Suprapubic skin (tissue), 4 donors: ENCODE results near the gene DMRTC2. TPM values are rescaled to one million over a fixed set of nuclear protein-coding genes. Genes with fewer than 3 reads are reported as not detected.

Experiments
- DNase-seq, 2 donors: peaks; one replicate each; pipeline ENCODE4 v3.0.0-alpha.2; 2019; ENCODE audit warnings: low spot score in 2 of 2
- H3K27ac ChIP-seq: fragments of 200-600 bp; sonication (generic); one replicate; pipeline ENCODE4 v1.5.1; 2019
- H3K27me3 ChIP-seq: fragments of 200-600 bp; sonication (generic); one replicate; pipeline ENCODE4 v1.5.1; 2019
- H3K36me3 ChIP-seq: fragments of 200-600 bp; sonication (generic); one replicate; pipeline ENCODE4 v1.5.1; 2019
- H3K4me1 ChIP-seq: fragments of 200-600 bp; sonication (generic); one replicate; pipeline ENCODE4 v1.5.1; 2019
- H3K4me3 ChIP-seq: fragments of 200-600 bp; sonication (generic); one replicate; pipeline ENCODE4 v1.5.1; 2019; ENCODE audit warnings: mild to moderate bottlenecking
- H3K9me3 ChIP-seq: fragments of 200-600 bp; sonication (generic); one replicate; pipeline ENCODE4 v1.5.1; 2019
- CTCF ChIP-seq, 2 donors: fragments of 200-600 bp in 1 of 2; fragments of 450-650 bp in 1 of 2; sonication (generic) in 1 of 2; IDR thresholded peaks; one replicate each; pipeline ENCODE4 v1.5.1; 2016 to 2019; ENCODE audit warnings: antibody characterized with exemption in 2 of 2, mild to moderate bottlenecking in 1 of 2, moderate library complexity in 1 of 2
- EP300 ChIP-seq: sonication (generic); formaldehyde crosslinking; IDR thresholded peaks from one replicate; pipeline ENCODE4 v1.6.1; 2017; ENCODE audit warnings: antibody characterized with exemption
- POLR2A ChIP-seq, 2 donors: fragments of 450-650 bp; IDR thresholded peaks; one replicate each; pipeline ENCODE4 v1.6.1; 2017; ENCODE audit warnings: antibody characterized with exemption in 2 of 2, mild to moderate bottlenecking in 2 of 2, moderate library complexity in 2 of 2
- POLR2AphosphoS5 ChIP-seq, 3 donors: sonication (generic); formaldehyde crosslinking; IDR thresholded peaks; one replicate each; pipeline ENCODE4 v1.6.1; 2017; ENCODE audit warnings: antibody characterized with exemption in 3 of 3
- WGBS: methylation state at CpG from one replicate; pipeline ENCODE4 v1.1.5; 2018; 5-methylcytosine and 5-hydroxymethylcytosine counted together
- total RNA-seq, 4 donors: library from RNA; depleted of rRNA; stranded (reverse); fragments of >200 nt; gene quantifications; one replicate each; pipeline ENCODE4 v1.1.0, GENCODE V29; 2016

Gene DMRTC2
- total RNA-seq, 4 donors from 2014 or later, result not detected

- no peaks in the 10 kb centered on the region for H3K4me1 ChIP-seq
- 41% methylated on average over 4 of the region's 4 CpGs for WGBS
- no peak for TF ChIP-seq EP300
- TF ChIP-seq CTCF (IDR thresholded peaks at IDR 0.05), result no peak
- no peak for TF ChIP-seq POLR2AphosphoS5 (IDR thresholded peaks at IDR 0.05)
- TF ChIP-seq POLR2A (IDR thresholded peaks at IDR 0.05), result no peak
- no peak overlapping the region for H3K27ac ChIP-seq
- peaks cover 4% of the 10 kb centered on the region for H3K27me3 ChIP-seq
- no peak for DNase-seq
- H3K9me3 ChIP-seq, result no peaks in the 10 kb centered on the region
- no peak overlapping the region for H3K4me3 ChIP-seq
- no peaks in the 10 kb centered on the region for H3K36me3 ChIP-seq
Measured at GRCh38 chr19:41851456-41851855, 6.6 kb downstream of the DMRTC2 start.

- 67% methylated on average over 2 of the region's 2 CpGs for WGBS
Measured at GRCh38 chr19:41853344-41853743, 8.5 kb downstream of the DMRTC2 start.

GRCh38 chr19:41853768-41854167 lies 8.9 kb downstream of the DMRTC2 start:
- Histone ChIP-seq H3K4me1 (no peaks in the 10 kb centered on the region), H3K27me3 (peaks cover 3% of the 10 kb centered on the region), H3K27ac (no peak overlapping the region), H3K36me3 (no peaks in the 10 kb centered on the region), H3K4me3 (no peak overlapping the region), H3K9me3 (no peaks in the 10 kb centered on the region)
- DNase-seq, result no peak
- TF ChIP-seq POLR2A (IDR thresholded peaks at IDR 0.05), result no peak
- no peak for TF ChIP-seq EP300
- no peak for TF ChIP-seq CTCF (IDR thresholded peaks at IDR 0.05)
- TF ChIP-seq POLR2AphosphoS5 (IDR thresholded peaks at IDR 0.05), result no peak
- 43% methylated on average over 2 of the region's 2 CpGs for WGBS

More at GRCh38 chr19:41853344-41853743, 8.5 kb downstream of the DMRTC2 start:
- DNase-seq, result no peak
- Histone ChIP-seq H3K4me3 (no peak overlapping the region), H3K27ac (no peak overlapping the region), H3K27me3 (peaks cover 4% of the 10 kb centered on the region), H3K36me3 (no peaks in the 10 kb centered on the region), H3K9me3 (no peaks in the 10 kb centered on the region), H3K4me1 (no peaks in the 10 kb centered on the region)
- TF ChIP-seq EP300 (no peak), CTCF (IDR thresholded peaks at IDR 0.05) (no peak), POLR2A (IDR thresholded peaks at IDR 0.05) (no peak), POLR2AphosphoS5 (IDR thresholded peaks at IDR 0.05) (no peak)

- H3K36me3 ChIP-seq, result peaks cover 29% of the 10 kb centered on the region
- peak overlapping the region; percentile 99 for H3K4me3 ChIP-seq
- peaks cover 36% of the 10 kb centered on the region for H3K4me1 ChIP-seq
- TF ChIP-seq POLR2A (IDR thresholded peaks at IDR 0.05) (no peak), EP300 (no peak)
- peak overlapping the region; percentile 96 for H3K27ac ChIP-seq
- 2% methylated on average over 8 of the region's 8 CpGs for WGBS
- DNase-seq, result no peak
- no peaks in the 10 kb centered on the region for H3K9me3 ChIP-seq
- H3K27me3 ChIP-seq, result no peaks in the 10 kb centered on the region
Measured at GRCh38 chr19:41859213-41859617, 14.4 kb downstream of the DMRTC2 start.

GRCh38 chr19:41859618-41860418 lies 15.0 kb downstream of the DMRTC2 start, which contains the start of gene RPS19:
Gene RPS19 (plus strand): TSS chr19:41860255. CDS start chr19:41860775, 520 bp downstream.
- TF ChIP-seq POLR2A (IDR thresholded peaks at IDR 0.05), result peak; percentile 79 to 80
- TF ChIP-seq EP300, result no peak
- peak; percentile 76 to 81 for TF ChIP-seq CTCF (IDR thresholded peaks at IDR 0.05)
- peak; percentile 45 to 90 (median 81) for TF ChIP-seq POLR2AphosphoS5 (IDR thresholded peaks at IDR 0.05)
- peak within 1 kb of the TSS; percentile 99 for H3K4me3 ChIP-seq
- H3K27me3 ChIP-seq, result no peaks in the 10 kb centered on the region
- peak within 1 kb of the TSS; percentile 96 for H3K27ac ChIP-seq
- H3K9me3 ChIP-seq, result no peaks in the 10 kb centered on the region
- peak; percentile 99 for DNase-seq
- H3K36me3 ChIP-seq, result peaks cover 35% of the 10 kb centered on the region
- under 1% methylated on average over 37 of the region's 76 CpGs for WGBS
- H3K4me1 ChIP-seq, result peaks cover 36% of the 10 kb centered on the region
